PC-9 (cell line): ENCODE results near the gene ADAR.

Experiments
- CTCF ChIP-seq: fragments of 200-600 bp; sonication (generic); conservative IDR thresholded peaks from 2 replicates; pipeline ENCODE4 v1.6.1; 2017; ENCODE audit warnings: mixed run types, antibody characterized with exemption, mild to moderate bottlenecking, moderate library complexity
- EZH2 ChIP-seq: fragments of 200-600 bp; sonication (generic); IDR thresholded peaks from 2 replicates; pipeline ENCODE4 v1.8.0; 2017; ENCODE audit warnings: antibody characterized with exemption, low read depth

- TF ChIP-seq CTCF: no peak
- TF ChIP-seq EZH2: no peak
Measured at GRCh38 chr1:154621875-154622274, 13.9 kb upstream of the ADAR start.
